ENCODE results near the gene ZNF217.

DNA sequence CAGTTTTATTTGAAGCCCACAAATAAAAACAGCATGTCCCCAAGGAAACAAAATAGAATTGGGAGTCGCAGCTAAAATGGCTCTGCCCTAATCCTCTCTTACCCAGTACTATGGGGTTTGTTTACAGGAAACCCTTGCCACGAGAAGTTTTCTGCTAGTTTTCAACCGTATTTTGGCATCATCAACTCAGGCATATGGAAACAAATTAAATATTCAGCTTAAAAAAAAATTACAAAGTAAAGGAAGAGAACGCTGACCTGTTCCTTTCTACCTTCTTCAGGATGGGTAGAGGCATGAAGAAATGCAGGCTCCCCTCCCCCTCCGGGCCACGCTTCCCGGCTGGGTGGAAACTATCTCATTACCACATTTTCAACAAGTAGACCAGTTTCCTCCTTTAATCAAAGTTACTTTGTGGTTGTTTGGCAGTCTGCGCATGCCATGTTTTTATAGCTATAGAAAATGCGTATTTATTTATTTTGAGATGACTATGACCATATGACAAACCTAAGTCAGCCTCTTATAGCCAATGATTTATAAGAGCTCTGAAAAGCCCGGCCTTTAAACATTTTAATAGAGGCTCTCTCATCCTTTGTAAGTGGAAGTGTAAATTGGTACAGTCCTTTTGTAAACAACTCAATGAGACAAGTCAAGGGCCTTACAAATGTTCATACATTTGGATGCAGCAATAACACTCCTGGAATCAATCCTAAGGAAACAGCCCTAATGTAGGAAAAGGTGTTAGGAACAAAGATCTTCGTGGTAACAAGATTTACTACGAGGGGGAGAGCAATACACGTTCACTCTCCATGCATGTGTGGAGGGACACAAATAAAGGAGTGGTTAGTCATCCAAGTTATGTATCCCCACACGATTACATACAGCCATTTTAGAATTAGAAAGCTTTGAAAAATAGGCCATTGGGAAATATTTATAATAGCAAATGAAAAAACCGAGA is 16.1 kb upstream of the ZNF217 start:
- TF ChIP-seq, protein P1, sequence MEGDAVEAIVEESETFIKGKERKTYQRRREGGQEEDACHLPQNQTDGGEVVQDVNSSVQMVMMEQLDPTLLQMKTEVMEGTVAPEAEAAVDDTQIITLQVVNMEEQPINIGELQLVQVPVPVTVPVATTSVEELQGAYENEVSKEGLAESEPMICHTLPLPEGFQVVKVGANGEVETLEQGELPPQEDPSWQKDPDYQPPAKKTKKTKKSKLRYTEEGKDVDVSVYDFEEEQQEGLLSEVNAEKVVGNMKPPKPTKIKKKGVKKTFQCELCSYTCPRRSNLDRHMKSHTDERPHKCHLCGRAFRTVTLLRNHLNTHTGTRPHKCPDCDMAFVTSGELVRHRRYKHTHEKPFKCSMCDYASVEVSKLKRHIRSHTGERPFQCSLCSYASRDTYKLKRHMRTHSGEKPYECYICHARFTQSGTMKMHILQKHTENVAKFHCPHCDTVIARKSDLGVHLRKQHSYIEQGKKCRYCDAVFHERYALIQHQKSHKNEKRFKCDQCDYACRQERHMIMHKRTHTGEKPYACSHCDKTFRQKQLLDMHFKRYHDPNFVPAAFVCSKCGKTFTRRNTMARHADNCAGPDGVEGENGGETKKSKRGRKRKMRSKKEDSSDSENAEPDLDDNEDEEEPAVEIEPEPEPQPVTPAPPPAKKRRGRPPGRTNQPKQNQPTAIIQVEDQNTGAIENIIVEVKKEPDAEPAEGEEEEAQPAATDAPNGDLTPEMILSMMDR (conservative IDR thresholded peaks at IDR 0.05; ENCODE audit: low read length): no peak
- TF ChIP-seq EZH2phosphoT487 (IDR thresholded peaks at IDR 0.05; ENCODE audit: borderline replicate concordance): no peak

Measured in Loucy (cell line).